ACC112 (cell line): ENCODE data around the gene CCR3.
"Not testable (repeated sequence)": the region's sequence is repeated elsewhere in the genome, so short reads cannot be mapped to it uniquely, and the experiment has no call there.

Source experiments
- H2AFZ ChIP-seq: fragments of 200-600 bp; sonication (generic); one replicate; pipeline ENCODE4 v1.6.0; 2017; ENCODE audit warnings: antibody characterized with exemption, low read length; ENCODE audit not compliant: unreplicated experiment
- H3K27ac ChIP-seq: fragments of 200-600 bp; sonication (generic); 2 replicates; pipeline ENCODE4 v1.5.1; 2014; ENCODE audit warnings: low read depth, mild to moderate bottlenecking, antibody characterized with exemption, low read length, moderate library complexity
- H3K27me3 ChIP-seq: fragments of 200-600 bp; sonication (generic); 2 replicates; pipeline ENCODE4 v1.6.1; 2014; ENCODE audit warnings: mild to moderate bottlenecking, antibody characterized with exemption, low read length, moderate library complexity, mixed read lengths; ENCODE audit not compliant: insufficient read depth
- H3K36me3 ChIP-seq: fragments of 200-600 bp; sonication (generic); 2 replicates; pipeline ENCODE4 v1.6.1; 2016; ENCODE audit warnings: mild to moderate bottlenecking, antibody characterized with exemption, low read length, moderate library complexity, mixed read lengths; ENCODE audit not compliant: insufficient read depth
- H3K4me1 ChIP-seq: fragments of 200-600 bp; sonication (generic); one replicate; pipeline ENCODE4 v1.6.1; 2016; ENCODE audit warnings: low read length, mixed read lengths; ENCODE audit not compliant: insufficient read depth, unreplicated experiment, control insufficient read depth
- H3K4me3 ChIP-seq: fragments of 200-600 bp; sonication (generic); 2 replicates; pipeline ENCODE4 v1.5.1; 2014; ENCODE audit warnings: mild to moderate bottlenecking, low read depth, low read length
- H3K79me2 ChIP-seq: fragments of 200-600 bp; sonication (generic); one replicate; pipeline ENCODE4 v1.6.0; 2016; ENCODE audit warnings: low read length; ENCODE audit not compliant: control insufficient read depth, unreplicated experiment, insufficient read depth

Gene CCR3

DNA sequence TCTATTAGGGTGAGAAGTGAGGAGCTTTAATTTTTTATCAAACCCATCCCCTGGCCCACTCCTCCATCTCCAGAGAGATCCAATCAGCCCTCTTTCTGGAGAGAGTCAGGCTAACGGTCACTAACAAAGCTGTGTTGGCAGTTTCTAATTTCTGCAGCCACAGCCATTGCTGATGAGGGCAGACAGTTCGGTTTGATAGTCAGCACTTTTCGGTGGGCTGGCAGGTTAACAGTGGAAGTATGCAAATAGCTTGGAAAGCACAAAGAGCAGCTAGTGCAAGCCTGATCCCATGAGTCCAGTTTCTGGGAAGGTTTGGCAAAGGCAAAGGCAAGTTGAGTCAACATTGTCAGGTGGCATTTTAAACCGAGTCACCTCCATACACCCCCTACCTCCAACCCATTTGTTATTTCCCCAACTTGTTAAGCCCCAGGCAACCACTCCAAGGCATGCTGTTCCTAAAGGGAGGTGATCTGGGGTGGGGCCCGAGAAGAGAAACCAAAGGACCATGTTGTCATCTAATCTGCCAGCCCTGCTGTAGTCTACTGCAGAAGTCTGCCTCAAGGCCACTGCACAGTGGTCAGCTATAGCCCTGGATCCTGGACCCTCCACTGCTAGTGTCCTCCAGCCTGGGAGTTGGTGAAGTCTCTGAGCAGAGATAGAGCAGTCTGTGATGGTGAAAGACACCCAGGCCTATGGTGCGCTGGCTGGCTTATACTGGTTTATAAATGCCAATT, 35.8 kb upstream of the CCR3 start:
- Histone ChIP-seq H2AFZ (no peak overlapping the region), H3K27ac (no peak overlapping the region), H3K4me3 (no peak overlapping the region), H3K79me2 (no peaks in the 10 kb centered on the region), H3K27me3 (no peaks in the 10 kb centered on the region), H3K36me3 (no peaks in the 10 kb centered on the region), H3K4me1 (peaks cover 17% of the 10 kb centered on the region)

DNA sequence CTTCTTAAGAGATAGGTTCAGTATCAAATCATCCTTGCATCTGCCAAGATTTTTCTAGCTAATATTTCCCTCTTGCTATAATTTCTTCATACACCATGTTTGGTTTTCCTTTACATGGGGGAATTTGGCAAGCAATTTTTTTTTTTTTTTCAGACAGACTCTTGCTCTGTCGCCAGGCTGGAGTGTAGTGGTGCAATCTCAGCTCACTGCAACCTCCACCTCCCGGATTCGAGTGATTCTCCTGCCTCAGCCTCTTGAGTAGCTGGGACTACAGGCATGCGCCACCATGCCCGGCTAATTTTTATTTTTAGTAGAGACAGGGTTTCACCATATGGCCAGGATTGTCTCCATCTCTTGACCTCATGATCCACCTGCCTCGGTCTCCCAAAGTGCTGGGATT, 34.7 kb upstream of the CCR3 start:
- not testable (repeated sequence) for H3K27me3 ChIP-seq, H3K79me2 ChIP-seq, H2AFZ ChIP-seq, H3K36me3 ChIP-seq, H3K4me3 ChIP-seq, H3K27ac ChIP-seq
- H3K4me1 ChIP-seq: peaks cover 17% of the 10 kb centered on the region

GRCh38 chr3:46208167-46208704, 34.0 kb upstream of the CCR3 start, which contains the start of gene CCR1:
Gene CCR1 (minus strand): TSS chr3:46208313. CDS start chr3:46204313, 4,000 bp downstream.
- Histone ChIP-seq H2AFZ (peak within 1 kb of the TSS; percentile 27), H3K27me3 (peaks cover 9% of the 10 kb centered on the region), H3K36me3 (no peaks in the 10 kb centered on the region), H3K27ac (no peak within 1 kb of the TSS), H3K4me1 (peaks cover 17% of the 10 kb centered on the region), H3K4me3 (no peak within 1 kb of the TSS), H3K79me2 (no peaks in the 10 kb centered on the region)

- H3K4me3 ChIP-seq: no peak overlapping the region
- no peak overlapping the region for H3K27ac ChIP-seq
- no peaks in the 10 kb centered on the region for H3K36me3 ChIP-seq
- peaks cover 17% of the 10 kb centered on the region for H3K4me1 ChIP-seq
- H3K79me2 ChIP-seq: no peaks in the 10 kb centered on the region
- H2AFZ ChIP-seq: no peak overlapping the region
- H3K27me3 ChIP-seq: peaks cover 17% of the 10 kb centered on the region
Observed at GRCh38 chr3:46209053-46209452, 33.2 kb upstream of the CCR3 start.

- Histone ChIP-seq H3K4me3 (no peak overlapping the region), H3K27me3 (peaks cover 25% of the 10 kb centered on the region), H2AFZ (no peak overlapping the region), H3K4me1 (peaks cover 17% of the 10 kb centered on the region), H3K36me3 (no peaks in the 10 kb centered on the region), H3K79me2 (no peaks in the 10 kb centered on the region), H3K27ac (no peak overlapping the region)
Observed at GRCh38 chr3:46209746-46210470, 32.4 kb upstream of the CCR3 start.

GRCh38 chr3:46212101-46212500, 30.2 kb upstream of the CCR3 start:
- Histone ChIP-seq H3K4me3 (no peak overlapping the region), H3K36me3 (no peaks in the 10 kb centered on the region), H2AFZ (no peak overlapping the region), H3K27ac (no peak overlapping the region), H3K27me3 (peaks cover 47% of the 10 kb centered on the region), H3K4me1 (peaks cover 17% of the 10 kb centered on the region), H3K79me2 (no peaks in the 10 kb centered on the region)

- H3K79me2 ChIP-seq: no peaks in the 10 kb centered on the region
- peaks cover 12% of the 10 kb centered on the region for H3K4me1 ChIP-seq
- peaks cover 58% of the 10 kb centered on the region for H3K27me3 ChIP-seq
- no peaks in the 10 kb centered on the region for H3K36me3 ChIP-seq
- H3K4me3 ChIP-seq: no peak overlapping the region
- no peak overlapping the region for H3K27ac ChIP-seq
- H2AFZ ChIP-seq: no peak overlapping the region
Observed at GRCh38 chr3:46213201-46213600, 29.1 kb upstream of the CCR3 start.

- H2AFZ ChIP-seq: no peak overlapping the region
- peaks cover 2% of the 10 kb centered on the region for H3K4me1 ChIP-seq
- no peak overlapping the region for H3K27ac ChIP-seq
- peaks cover 74% of the 10 kb centered on the region for H3K27me3 ChIP-seq
- no peaks in the 10 kb centered on the region for H3K79me2 ChIP-seq
- H3K36me3 ChIP-seq: no peaks in the 10 kb centered on the region
- H3K4me3 ChIP-seq: no peak overlapping the region
Observed at GRCh38 chr3:46214751-46215352, 27.4 kb upstream of the CCR3 start.

- Histone ChIP-seq H3K79me2 (no peaks in the 10 kb centered on the region), H3K27ac (no peak overlapping the region), H3K36me3 (no peaks in the 10 kb centered on the region), H2AFZ (no peak overlapping the region), H3K4me3 (no peak overlapping the region), H3K27me3 (peaks cover 80% of the 10 kb centered on the region), H3K4me1 (no peaks in the 10 kb centered on the region)
Observed at GRCh38 chr3:46215810-46216414, 26.3 kb upstream of the CCR3 start.

GRCh38 chr3:46218196-46218709, 24.0 kb upstream of the CCR3 start:
- Histone ChIP-seq H3K27ac (no peak overlapping the region), H3K4me1 (no peaks in the 10 kb centered on the region), H2AFZ (no peak overlapping the region), H3K79me2 (no peaks in the 10 kb centered on the region), H3K36me3 (no peaks in the 10 kb centered on the region), H3K27me3 (peaks cover 94% of the 10 kb centered on the region), H3K4me3 (no peak overlapping the region)
